Left renal cortex interstitium (tissue), 4 donors: ENCODE measurements around the gene CPA2. TPM values are rescaled to one million over a fixed set of nuclear protein-coding genes. Genes with fewer than 3 reads are reported as not detected.

Experiments used
- DNase-seq, 4 donors: peaks; one replicate each; pipeline ENCODE4 v3.0.0-alpha.2; 2013; ENCODE audit warnings: low read depth in 4 of 4, low spot score in 2 of 4, missing footprints in 1 of 4
- polyA plus RNA-seq, 4 donors: library from polyadenylated mRNA; unstranded; fragments of 120-200 nt; gene quantifications; one replicate each; pipeline ENCODE4 v1.2.1, GENCODE V29; 2013; ENCODE audit not compliant: insufficient read length in 4 of 4

Gene CPA2
- polyA plus RNA-seq, 4 donors: 0.38 to 0.61 (median 0.46) TPM

DNA sequence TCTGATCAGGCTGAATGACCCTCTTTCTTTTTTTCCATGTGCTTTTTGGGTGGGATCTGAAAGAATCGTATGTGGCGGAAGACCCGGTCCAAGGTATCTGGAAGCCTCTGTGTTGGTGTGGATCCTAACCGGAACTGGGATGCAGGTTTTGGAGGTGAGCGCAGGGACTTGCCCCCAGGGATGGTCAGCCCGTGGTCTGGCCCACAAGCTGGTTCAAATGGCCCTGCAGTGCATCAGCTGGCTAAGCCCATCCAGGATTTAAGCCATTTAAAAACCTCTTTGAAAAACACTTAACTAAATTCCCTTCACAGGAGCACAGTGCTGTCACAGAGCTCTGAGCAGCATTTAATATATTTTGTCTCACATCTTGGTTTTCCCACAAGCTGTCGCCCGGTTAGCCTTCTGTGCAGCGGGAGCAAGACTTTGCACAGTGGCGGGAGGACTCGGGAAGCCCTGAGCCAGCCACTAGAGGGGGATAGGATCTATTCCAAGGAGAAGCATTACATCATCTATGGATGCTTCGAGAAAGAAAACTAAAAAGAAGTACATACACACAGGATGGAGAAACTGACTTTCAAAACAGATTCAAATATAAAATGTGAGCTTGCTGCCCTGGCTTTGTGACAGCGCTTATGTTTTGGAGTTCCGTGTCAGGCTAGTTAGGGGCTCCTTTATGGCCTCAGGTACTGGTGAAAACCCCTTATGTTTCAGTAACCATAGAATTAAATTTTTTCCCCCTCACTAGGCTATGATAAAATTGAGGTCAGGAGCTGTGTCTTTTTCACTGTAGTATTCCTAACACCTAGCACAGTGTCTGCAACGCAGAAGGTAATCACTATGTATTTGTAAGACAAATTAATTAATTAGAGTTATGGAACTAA is 11.3 kb downstream of the CPA2 start:
- DNase-seq: peak; percentile 74 to 79 (median 77)

GRCh38 chr7:130278860-130279259 is 12.2 kb downstream of the CPA2 start:
- DNase-seq: peak in 1 of 4 donors; percentile 68

DNA sequence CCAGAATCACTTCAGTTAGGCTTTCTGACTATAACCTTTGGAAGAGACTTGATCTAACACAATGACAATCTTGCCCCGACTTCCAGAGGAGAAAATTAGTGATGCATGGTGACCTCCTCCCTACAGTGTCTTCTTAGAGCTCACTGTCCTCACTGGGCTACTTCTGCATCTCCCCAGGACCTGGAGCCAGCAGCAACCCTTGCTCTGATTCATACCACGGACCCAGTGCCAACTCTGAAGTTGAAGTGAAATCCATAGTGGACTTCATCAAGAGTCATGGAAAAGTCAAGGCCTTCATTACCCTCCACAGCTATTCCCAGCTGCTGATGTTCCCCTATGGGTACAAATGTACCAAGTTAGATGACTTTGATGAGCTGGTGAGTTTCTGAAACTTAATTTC is 12.6 kb downstream of the CPA2 start:
- no peak for DNase-seq

GRCh38 chr7:130279906-130280305 is 13.2 kb downstream of the CPA2 start:
- no peak for DNase-seq

DNA sequence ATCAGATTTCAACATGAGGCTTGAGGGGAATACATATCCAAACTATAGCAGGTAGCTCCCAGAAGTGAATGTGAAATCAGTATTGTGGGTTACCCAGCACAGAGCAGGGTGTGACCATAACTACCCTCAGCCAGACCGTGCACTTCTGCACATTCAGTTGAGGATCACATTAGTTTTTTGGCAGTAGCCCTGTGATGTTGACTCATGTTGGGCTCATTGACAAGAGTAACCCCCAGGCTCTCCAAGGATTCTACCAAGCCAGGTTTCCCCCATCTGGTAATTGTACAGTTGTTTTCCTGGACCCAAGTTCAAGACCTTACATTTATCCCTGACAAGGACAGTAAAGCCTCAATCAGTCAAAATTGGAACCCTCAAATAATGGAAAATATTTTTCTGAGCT is 14.6 kb downstream of the CPA2 start:
- DNase-seq: no peak

DNA sequence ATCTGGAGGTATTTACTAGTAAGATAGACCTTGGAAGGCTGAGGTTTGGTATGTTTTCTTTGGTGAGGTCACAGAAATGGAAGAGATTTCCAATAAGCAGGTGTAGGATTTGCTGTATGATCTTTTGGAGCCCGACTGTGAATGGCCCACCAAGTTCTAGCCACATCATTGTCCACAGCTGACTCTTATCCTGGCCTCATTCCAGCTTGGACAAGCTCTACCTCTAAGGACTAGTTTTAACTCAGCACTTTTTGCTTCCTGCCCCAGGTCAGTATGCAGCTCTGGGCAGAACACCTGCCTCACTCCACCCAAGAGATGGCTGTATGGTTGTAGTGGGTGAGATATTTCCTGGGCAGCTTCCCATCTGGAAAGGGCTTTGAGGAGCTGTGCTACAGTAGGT is 20.2 kb downstream of the CPA2 start:
- no peak for DNase-seq

GRCh38 chr7:130288168-130288567 is 21.5 kb downstream of the CPA2 start:
- DNase-seq: no peak

DNA sequence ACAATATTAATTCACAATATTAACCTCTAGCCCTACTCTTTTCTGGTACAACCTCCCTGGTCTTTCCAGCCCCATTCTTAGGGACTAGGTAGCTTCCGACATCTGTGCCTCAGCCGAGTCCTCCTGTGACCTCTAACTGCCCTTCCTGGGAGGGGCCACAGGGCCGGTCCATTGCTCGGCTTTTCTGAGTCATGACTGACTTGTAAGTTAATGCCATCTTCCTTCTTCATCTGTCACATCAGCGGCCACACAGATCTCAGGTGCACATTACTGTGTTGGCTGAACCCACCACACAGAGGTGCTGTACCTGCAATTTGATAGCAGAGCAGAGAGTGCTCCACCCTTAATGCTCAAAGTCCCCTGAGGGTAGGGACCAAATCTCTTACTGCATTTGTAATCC is 22.2 kb downstream of the CPA2 start:
- no peak for DNase-seq

DNA sequence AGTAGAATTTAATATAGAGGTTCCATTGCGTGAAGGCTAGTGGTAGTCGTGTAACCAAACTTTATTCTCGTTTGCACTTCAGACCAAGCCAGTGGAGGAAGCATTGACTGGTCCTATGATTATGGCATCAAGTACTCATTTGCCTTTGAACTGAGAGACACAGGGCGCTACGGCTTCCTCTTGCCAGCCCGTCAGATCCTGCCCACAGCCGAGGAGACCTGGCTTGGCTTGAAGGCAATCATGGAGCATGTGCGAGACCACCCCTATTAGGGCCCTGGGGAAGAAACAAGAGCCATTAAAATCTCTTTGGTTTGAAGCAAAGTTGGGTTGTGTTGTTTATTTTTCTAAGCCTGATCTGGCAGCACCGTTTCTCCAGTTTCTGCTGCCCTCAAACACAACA is 22.8 kb downstream of the CPA2 start:
- DNase-seq: no peak

GRCh38 chr7:130290745-130291144 is 24.1 kb downstream of the CPA2 start:
- no peak for DNase-seq

- DNase-seq: no peak
Measured at GRCh38 chr7:130292682-130293257, 26.1 kb downstream of the CPA2 start, which contains the start of gene CPA4. Gene CPA4 (plus strand): TSS chr7:130293161. CDS start chr7:130293181, 20 bp downstream.

DNA sequence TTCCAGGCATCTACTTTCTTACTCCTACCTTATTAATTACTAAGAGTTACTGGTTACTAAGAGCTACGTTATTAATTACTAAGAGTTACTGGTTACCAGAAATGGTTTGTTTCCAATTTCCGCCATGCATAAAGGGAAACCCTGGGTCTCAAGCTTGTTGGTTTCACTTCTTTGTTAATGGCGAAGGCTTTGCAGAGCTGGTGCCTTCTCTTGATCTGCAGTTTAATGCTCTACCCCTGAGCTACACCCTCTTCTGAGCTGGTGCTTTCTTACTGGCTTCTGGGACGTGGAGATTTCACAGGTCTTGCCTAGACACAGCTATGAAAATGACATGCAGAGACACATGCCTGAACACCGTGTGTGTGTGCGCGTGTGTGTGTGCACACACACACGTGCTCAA is 26.9 kb downstream of the CPA2 start:
- DNase-seq: no peak

GRCh38 chr7:130294314-130294713 is 27.7 kb downstream of the CPA2 start:
- no peak for DNase-seq

DNA sequence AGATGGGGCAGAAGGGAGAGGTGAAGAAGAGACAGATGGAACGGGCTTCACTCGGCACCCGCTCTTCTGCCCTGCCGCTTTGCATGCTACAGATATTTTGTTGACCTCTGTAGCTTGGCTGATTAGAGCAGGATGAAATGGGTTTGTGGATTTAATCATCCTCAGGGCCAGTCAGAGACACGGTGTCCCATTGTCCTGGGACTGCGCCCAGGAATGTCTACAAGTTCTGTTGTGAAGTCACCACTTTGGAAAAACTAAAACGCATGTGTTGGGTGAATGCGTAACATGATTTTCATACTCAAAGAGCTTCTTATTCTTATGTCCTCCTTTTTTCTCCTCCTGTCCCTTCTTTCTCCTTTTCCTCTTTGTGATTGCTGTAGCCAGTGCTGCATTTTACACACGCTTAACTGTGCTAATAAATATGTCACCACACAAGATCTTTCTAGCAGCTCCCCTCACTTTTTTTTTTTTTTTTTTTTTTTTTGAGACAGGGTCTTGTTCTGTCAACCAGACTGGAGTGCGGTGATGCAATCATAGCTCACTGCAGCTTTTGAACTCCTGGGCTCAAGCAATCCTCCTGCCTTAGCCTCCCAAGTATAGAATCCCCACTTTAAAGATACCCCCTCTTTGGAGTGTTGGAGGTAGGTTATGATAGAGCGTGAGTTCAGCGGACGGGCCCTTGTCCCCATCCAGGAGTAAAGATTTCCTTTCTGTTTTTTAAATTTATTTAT is 29.7 kb downstream of the CPA2 start:
- DNase-seq: no peak

DNA sequence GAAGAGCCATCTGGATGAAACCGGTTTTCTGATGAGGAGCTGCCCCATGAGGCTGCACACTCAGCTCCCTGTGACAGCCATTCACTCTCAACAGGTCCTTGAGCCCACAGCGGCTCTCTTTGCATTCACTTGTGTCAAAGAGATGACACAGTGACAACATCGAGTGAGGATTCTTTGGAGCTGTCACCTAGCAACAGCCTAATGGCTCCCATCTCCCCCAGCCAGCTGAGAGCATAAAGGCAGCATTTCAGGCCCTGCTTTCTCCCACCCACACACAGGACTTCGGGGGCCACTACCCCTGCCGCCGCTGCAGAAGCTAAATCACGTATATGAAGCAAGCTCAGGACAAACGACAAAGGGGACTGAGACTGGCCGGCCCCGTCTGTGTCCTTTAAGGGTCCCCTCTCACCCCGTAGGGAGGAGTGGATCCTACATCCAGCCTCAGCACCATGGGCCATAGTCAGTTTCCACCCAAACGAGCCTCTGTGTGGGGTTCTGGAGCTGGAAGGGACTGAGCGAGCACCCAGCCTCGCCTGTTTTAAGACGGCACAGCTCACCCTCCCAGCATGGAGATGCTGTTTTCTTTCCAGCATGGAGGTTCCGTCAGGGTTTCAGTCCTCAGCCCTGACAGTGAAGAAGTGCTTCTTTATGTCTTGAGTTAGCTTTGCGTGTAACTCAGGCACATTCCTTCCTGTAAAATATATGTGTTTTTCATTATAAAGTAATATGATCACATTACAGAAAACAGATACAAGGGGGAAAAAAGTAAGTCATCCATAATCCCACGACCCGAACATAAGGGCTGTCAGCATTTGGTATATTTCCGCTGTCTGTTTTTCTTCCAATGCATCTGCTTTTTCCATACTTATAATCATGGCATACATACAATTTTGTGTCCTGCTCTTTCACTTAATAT is 31.2 kb downstream of the CPA2 start:
- no peak for DNase-seq

DNA sequence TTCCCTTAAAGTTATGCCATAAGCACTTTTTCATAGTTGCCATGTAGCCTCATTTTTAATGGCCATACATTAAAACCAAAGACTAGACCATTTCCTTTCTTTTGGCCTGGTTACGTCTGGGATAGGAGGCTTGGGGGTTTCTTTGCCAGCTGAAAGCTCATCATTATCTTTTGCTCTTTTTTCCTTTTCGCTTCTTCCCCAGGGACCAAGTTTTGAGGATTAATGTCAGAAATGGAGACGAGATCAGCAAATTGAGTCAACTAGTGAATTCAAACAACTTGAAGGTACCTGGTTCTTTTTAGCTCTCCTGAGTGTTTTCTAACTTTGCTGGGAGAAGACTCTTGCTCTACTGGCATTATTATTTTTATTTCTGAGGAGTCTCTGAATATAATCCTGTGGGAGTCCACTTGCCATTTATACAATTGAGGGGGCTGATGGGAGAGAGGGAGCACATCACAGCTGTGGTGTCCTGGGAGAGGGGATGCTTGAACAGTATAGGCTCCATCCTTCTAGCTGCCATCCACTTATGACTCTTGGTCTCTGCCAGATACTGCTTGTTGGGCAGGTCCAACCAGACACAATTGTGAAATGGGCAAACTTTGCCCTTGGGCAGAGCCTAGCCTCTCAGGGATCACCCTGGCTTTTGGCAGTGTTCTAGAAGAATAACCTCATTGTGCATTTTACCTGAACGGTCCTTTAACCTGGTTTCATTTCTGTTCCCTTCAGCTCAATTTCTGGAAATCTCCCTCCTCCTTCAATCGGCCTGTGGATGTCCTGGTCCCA is 32.1 kb downstream of the CPA2 start:
- no peak for DNase-seq

DNA sequence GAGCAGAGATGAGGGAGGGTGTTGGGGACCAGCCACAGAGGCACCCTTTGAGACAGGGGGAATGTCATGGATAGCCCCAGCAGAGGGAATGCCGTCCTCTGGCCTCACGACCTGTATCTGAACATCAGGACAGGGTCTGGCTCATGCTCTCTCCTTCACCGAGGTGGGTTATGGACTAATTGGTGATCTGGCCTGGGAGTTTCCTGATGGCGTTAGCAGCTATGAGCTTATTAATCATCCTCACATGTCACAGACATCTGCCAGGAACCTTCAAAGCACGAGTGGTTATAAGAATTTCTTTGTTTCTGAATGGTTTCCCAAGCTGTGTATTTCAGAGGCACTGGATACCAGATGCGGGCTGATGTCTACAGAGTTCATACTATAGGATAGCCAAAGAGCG is 33.2 kb downstream of the CPA2 start:
- DNase-seq: no peak

DNA sequence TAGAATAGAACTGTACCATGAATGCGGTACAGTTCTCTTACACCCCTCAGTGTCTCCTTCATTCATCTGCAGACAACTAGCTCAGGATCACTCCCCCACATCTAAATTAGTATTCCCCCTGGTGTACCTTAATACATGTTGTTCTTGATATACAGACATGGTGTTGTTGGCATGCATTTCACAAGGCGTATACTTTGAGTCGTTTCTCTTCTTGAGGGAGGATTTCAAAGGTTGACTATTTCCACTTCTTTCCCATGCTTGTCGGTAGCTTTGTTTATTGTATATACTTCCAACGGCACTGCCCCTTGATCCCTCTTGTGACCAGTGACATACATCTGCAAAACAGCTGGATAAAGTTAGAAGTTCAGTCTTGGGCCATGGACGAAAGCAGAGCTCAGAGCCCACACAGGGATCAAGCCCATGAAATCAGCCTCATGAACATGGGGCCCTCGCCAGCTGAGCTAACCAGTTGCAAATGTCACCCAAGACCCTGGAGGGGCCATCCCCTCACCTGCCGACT is 34.9 kb downstream of the CPA2 start:
- no peak for DNase-seq

DNA sequence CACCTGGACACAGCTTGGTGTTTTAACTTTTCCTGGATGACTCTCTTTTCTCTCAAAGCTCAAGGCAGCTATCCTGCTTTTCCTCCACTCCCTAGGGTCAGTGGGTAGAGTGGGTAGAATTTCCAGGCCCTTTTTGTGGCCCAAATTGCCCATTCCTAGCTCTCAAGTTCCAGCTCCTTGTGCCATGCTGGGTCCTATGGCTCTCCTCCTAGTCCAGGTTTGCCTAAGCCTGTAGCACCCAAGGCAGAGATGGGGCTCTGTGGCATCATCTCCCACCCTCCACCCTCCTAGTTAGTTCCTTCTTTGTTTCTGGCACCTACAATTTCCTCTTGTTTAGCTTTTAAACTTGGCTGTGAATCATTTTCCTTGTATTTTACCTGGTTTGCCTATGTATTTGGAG is 36.0 kb downstream of the CPA2 start:
- DNase-seq: no peak
